GM21528 (cell line): Measurements from ENCODE around the gene ARHGEF4.

Source experiments
- ATAC-seq: cut with Tn5 transposase; IDR thresholded peaks from one replicate; pipeline ENCODE4 v1.9.1; 2021; ENCODE audit warnings: mild to moderate bottlenecking, moderate library complexity; ENCODE audit not compliant: unreplicated experiment, low FRiP score

The ARHGEF4 gene, protein sequence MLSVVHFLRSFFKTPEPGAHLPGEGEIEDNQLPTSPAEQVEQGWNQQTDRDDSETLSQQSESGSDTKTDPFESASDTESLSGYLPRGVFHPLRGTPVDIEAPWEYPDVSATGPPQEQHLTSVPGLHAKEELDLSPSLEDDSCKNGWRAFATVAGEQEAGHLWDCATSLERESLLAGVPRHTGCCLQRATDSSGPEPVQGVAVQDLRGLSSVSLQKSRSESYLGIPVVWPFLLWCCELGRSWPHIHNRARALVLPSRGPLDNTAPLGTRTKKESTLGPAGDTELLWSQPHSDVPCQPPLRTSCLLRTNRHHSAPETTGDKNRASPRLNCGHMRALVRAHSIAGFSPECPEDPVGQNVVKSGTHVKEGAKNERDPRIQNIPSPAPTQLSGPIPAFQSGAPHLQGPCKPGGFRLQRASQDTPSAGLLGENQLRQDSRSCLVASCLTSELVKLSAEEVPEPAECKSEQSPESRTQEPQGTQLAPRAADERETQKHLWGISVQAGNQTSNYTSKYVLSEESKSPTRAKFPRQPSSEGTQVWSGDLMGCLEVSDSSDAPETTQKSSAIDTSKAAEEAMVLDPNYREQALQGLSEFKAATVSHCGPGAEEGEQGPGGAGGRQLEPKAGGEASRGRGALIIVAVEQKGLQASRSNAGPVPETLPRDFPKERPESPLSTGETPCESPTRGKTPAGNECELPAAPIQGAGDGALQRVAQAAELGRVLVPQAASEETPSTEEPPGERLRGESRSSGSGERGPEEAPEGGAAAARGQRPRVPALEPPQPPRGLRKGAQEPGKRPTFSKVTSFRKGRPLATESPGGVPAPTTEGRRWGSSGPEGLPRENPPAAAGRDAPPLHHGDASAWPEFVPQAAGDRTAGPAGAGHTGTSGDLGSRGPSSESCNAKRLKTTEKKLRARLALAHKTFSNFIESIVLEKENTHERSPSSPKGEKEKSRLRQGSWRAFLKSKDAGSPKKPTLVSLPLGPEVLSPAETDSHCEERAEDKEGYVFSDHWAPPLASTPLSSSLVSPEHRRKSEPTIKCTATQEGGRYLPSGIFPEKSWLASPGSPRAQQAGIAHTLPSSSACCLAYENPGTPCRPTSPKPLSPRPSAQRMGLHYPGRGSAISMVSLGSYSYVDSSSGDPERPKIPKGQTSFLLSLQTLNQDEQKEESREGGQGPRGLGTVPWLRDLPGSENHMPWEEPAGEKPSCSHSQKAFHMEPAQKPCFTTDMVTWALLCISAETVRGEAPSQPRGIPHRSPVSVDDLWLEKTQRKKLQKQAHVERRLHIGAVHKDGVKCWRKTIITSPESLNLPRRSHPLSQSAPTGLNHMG (N-terminal part only)

DNA sequence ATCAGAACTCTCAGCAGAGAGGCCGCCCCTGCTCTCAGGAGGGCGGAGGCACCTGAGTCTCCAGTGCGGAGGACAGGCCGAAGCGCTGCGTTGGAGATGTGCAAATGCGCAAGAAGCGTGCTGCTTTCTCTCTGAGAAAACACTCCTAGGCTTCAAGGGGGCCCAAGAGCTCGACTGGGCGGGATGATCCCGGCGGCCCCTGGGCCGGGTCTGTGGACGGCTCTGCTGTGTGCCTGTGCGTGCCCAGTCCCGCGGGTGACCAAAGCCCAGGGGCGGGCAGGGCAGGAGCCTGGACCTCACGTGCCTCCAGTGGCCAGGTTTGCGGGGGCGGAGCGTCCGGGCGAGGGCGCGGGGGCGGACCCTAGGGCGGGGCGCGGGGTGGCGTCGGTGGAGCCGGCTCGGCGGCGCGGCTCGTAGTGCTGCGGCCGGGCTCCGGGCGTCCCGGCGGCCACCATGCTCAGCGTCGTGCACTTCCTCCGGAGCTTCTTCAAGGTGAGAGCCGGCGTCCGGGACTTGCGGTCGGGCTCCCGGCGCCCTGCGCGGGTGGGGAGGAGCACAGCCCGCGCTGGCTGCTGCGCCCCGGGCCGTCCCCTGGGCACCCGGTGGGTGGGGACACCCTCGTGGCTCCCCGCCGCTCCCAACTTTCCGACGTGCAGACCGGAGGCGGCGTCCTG lies at the start of gene ARHGEF4:
TSS of gene ARHGEF4 (plus strand) at position 414 of the 674 bp plus-strand sequence. CDS start at position 454, 40 bp downstream.
- no peak for ATAC-seq

DNA sequence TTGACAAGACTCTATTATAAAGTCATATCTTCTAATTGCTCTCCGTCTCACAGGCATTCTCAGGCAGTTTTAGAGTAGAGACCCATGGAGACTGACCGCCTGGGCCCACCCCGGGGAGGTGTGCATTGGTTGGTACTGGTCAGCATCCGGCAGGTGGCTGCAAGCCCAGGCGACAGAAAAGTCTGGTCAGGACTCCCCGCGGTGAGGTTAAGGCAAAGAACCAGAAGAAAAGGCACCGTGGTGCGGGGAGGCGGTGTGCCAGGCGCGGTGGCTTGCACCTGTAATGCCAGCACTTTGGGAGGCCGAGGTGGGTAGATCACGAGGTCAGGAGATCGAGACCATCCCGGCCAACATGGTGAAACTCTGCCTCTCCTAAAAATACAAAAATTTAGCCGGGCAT lies 48.9 kb upstream of the ARHGEF4 start:
- ATAC-seq = no peak

DNA sequence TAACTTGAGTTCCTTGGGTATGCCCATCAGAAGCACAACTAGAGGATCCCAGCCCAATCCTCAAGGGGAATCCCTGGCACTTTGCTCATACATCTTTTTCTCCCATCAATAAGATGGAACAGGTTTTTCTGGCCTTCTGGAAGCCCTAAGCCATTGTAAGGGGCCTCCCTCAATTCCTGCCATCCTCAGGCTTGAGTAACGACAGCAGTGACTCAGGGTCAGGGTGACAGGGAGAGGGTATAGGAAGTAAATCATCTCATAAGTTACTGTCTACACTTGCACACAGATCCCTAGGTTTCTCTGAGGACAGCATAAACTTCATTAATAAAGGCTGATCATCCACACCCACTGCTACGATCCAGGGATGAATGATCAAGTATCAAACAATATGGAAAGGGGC lies 46.4 kb upstream of the ARHGEF4 start:
- no peak for ATAC-seq

DNA sequence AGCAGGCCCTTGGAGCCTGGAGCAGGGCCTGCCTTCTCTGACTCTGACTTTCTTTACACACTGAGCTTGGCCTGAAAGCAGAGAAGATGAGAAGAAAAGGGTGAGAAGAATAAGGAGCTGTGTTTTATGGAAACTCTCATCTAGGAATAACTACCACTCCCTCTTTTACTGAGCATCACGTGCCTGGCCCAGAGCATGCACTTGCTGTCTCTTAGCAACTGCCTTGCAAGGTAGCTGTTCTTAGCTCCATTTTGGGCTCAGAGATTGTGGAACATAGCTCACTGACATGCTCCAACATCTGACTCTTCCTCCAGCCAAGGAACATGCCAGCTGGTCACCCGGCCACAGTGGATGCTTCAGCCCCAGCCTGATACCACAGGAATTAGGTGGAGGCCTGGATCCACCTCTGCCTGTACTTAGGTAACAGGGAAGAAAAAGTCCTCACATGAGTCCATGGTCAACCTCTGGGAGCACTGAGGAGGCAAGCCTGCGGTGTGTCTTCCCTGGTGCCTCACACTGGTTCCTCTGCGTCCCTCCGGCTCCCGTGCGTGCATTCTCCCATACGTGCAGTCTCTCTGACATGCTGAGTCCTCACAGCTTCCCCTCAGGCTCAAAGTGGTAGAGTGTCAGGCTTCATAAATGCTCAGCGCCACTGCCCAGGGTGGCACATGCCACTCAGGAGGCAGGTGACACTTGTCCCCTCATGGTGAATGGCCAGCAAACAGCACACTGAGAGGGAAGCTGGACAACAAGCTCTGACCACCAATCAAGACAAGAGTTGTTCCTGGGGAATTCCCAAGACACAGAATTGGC lies 45.7 kb upstream of the ARHGEF4 start:
- ATAC-seq = no peak

DNA sequence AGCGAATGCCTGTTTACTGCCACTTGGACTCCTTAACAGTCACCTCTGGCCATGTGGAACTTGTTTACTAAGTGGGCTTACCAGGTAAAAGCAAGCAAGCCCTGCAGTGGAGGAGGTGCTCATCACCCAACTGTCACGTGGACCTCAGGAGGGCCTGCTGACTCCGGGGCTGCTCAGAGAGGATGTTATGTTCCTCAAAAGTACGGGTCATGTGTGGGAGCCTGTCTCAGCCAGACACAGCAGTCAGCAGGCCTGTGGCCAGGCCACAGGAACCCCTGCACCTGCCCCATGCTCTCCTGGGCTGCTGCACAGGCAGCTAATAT lies 45.1 kb upstream of the ARHGEF4 start:
- no peak for ATAC-seq

DNA sequence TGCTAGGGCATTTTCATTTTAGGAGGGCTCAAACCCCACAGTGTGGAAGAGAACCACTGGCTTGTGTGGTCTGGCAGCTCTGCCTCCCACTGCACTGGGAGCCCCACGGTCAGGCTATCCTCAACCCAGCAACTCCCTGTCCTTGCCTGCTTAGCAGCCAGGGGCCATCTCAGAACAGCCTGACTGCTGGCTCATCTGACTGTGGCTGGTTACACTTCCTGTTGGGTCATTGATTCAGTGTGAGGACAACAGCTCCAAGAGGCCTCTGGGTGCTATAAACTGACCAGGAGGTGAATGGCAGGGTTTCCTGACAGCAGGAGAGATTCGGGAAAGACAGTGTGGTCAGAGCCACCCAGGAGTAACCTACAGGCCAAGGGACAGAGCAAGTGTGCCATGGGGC lies 41.3 kb upstream of the ARHGEF4 start:
- ATAC-seq = no peak

DNA sequence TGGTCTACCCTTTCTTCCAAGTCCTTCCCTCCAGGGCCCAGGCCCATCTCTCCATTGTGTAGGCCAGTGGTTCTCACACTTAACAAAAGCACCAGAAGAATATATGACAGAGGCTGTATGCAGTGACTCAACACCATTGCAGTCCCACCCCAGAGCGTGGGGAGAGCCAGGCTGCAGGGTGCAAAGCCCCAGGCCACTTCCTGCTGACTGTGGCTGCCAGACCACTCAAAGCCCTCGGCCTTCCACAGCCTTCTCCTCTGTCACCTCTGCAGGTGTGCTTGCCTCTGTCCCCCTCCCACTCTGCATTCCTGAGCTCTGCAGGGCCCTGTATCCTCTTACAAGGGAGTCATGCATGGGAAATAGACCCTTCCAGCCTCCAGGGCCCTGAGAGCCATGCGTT lies 40.4 kb upstream of the ARHGEF4 start:
- no peak for ATAC-seq

DNA sequence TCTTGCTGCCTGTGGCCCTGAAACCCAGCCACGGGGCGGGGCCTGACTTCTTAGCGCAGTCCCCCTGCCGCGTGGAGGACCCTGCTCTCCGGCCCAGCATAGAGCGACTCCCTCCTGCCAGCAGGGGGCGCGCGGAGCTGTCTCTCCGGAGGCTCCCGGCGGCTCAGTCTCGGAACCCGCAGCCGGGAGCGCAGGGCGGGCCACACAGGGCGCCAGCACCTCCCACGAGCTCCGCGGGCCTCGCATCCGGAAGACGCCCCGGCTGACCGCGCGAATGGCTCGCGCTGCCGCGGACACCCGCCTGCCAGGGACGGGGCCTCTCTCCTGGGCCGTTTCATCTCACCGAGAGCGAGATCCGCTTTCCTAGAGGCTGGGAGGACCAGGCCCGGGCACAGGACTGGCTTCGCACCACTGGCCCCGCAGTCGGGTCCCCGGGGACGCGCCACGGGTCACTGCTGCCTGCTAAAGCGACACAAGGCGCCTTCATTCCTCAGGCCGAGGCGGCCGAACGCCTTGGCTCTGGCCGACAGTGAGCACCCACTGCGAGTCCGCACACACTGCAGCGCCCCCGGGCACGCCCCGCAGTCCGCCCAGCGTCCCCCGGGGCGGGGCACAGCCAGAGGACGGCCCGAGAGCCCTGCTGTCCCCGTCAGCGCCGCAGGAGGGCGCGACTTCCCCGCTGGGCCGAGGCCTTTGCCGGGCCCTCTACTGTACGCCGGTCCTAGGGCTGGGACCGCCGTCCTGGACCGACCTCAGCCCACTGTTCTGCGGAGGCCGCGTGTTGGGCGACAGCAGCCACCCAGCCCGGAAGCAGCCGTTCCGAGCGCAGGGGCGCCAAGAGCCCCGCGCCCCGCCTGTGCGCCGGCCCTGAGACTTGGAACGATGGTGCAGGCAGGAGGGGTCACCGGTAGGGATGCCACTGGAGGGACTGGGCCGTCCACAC lies 39.0 kb upstream of the ARHGEF4 start:
- peak; percentile 95 for ATAC-seq

DNA sequence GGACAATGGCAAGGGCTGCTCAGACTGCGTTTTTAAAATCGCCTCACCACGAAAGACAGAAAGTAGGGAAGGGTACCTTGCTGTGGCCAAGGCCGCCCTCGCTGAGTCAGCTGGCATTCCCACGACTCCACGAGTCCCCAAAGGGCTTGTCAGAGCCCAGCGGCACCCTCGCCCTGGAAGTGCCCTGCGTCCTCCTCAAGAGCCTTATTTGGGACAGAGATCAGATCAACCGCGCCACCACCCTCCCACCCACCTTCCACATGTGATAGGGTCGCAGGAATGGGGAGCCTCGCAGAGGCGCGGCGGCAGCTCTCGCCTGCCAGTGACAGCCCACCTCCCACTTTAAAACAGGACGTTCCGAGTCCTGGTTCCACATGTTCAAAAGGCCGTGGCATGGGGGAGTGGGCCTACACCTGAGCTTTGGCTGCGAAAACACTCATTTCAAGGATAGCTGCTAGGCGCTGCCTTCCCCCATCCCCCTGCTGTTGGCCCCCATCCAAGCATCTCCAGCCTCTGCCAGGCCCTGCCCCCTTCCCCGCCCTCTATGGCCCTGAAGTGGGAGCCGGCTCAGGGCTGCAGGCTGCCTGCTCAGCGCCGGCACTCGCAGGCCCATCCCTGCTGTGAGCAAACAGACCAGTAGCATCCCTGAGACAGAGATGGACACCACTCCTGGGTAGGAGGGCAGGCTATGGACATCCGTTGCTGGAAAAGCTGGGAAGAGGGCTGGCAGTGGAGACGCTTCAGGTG lies 38.1 kb upstream of the ARHGEF4 start:
- ATAC-seq = no peak

DNA sequence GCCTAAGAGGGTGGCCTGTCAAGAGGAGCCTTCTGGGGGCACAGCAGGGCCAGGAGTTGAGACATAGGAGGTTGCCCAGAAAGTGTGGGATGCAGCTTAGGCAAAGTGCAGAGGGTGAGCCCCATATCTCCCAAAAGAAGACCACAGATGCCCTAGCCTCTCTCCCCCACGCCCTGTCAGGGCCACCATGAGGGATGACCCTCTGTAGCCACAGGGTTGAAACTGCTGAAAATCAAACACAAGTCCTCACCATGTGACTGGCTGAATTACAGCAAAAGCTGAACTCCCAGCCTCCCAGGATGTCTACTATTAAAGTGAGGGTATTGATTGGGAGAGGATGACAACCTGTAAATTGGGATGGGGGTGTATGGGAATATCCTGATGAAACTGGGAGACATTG lies 37.4 kb upstream of the ARHGEF4 start:
- ATAC-seq = no peak

DNA sequence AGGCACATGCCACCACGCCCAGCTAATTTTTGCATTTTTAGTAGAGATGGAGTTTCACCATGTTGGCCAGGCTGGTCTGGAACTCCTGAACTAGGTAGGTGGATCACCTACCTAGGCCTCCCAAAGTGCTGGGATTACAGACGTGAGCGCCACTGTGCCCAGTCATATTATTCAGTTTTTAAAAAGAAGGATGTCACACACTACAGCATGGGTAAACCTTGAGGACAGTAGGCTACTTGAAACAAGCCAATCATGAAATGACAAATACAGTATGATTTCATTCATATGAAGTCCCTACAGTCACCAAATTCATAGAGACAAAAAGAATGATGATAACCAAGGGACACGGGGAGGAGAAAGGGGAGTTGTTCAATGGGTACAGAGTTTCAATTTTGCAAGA lies 31.1 kb upstream of the ARHGEF4 start:
- no peak for ATAC-seq

DNA sequence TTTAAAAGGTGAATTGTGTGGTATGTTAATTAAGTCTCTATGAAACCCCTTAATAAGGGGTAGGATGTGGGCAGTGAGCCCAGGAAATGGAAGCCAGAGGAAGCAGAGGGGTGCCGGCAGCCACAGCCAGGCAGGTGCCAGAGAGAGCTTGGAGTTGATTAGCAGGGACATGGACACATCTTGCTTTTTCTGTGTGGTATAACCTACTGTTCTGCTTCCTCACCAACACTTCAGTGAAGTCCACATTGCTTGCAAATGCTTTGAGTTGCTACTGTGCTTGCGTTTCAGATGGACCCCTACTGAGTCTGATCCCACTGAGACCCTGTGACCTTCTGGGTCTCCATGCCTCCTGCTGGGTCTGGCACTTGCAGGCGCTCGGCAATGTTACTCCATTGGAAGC lies 30.3 kb upstream of the ARHGEF4 start:
- no peak for ATAC-seq

DNA sequence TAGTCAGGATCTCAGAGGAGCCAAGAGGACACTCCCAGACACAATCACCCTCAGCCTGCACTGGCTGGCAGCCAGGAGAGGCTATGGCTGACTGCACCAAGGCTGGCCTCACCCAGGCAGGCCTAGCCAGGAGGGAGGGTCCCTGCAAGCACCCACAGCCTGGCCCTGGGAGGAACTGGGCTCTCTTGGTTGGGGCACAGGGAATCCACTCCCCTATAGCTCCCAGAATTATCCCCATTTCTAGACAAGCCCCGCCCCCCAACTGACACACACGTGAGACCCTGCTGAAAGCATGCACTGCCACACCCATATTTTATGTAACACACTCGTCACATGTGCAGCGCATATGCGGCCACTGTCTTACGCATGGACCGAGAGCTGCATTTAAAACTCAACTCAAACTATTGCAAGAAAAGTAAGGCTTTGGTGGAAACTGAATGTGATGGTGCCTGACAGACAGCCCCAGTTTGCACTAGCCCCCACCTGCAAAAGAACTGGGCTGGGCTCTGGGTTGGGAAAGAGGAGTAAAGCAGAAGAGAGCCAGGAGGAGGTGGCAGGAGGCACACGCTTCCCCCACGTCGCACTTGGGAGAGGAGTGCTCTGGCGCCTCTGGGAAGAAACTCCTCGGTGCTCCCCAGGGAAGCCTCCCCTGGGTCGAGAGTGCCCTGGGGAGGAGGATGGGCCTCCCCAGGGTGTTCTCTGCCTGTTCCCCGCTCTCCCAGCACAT lies 28.9 kb upstream of the ARHGEF4 start:
- ATAC-seq = no peak

DNA sequence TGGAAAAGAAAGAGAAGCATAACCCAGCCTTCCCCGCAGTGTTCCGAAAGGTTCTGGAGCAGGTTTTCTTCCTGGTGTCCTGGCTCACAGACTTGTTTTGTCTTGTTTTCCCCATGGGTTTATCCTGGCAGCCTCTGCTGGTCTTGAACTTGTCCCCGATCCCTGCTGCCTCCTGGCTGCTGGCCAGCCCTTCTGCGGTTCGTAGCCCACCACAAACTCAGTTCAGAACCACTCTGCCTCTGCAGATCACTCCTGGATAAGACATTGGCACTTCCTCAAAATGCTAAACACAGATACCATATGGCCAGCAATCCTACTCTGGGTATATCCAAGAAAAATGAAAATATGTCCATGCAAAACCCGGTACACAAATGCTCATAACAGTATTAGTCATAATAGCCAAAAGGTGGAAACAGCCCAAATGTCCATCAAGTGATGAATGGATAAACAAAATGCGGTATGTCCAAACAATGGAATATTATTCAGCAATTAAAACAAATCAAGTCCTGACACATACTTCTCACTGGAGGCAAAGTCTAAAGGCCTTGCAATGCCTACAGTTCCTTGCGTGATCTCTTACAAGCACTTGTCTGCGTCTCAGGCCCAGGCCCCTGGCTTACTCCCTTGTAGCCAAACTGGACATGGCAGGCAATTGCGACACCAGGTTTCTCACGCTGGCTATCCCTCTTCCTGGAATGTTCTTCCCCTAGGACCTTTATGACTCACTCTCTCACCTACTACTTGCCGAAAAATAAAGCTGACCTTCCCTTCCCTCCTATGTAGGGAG lies 28.0 kb upstream of the ARHGEF4 start:
- ATAC-seq = no peak

DNA sequence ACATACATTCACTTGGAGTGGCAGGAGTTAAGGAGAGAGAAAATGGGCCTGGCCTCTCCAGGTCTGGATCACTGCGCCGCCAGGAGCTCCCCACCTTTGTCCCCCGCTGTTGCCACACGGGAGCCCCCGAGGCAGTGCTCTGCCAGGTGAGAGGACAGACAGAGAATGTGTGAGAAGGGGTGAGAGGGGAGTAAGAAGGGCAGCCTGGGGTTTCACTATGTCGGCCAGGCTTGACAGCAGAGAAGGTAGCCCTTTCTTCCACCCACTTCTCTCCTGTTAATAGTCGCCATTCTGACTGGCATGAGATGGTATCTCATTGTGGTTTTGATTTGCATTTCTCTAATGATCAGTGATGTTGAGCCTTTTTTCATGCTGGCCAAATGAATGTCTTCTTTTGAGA lies 26.2 kb upstream of the ARHGEF4 start:
- ATAC-seq = no peak

DNA sequence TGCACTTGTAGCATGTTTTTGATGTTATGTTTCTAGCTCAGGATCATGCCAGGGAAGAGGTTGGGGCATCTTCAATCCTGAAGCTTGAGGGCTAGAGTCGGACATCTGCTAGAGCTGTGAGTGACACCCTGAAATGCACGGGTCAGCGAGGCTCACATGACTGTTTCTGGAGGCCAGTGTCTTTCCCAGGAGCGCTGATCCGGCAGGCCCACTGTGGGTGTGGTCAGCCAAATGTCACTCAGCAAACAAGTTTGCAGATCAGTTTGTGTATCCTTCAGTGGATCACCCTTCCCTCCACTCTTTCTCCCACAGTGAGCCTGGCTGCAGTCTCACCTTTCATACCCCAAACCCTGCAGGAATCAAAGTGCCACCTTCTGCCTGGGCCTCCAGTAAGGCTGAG lies 23.0 kb upstream of the ARHGEF4 start:
- ATAC-seq = no peak
